HCT116 (cell line): ENCODE data around the gene POLR1A.

ENCODE experiments used
- CEBPB ChIP-seq: IDR thresholded peaks from 2 replicates; pipeline ENCODE4 v1.6.1; 2012; ENCODE audit warnings: low read depth
- CTCF ChIP-seq, 3 experiments: fragments of 200-600 bp in 1 of 3; sonication (generic) in 1 of 3; IDR thresholded peaks in 2 of 3; conservative IDR thresholded peaks in 1 of 3; 2 replicates each; pipeline ENCODE4 v1.5.1; 2012 to 2017; ENCODE audit warnings: low read depth in 2 of 3, low read length in 2 of 3, antibody characterized with exemption in 1 of 3, borderline replicate concordance in 1 of 3, control low read depth in 1 of 3, mild to moderate bottlenecking in 1 of 3, mixed read lengths in 1 of 3, mixed run types in 1 of 3, moderate library complexity in 1 of 3; ENCODE audit not compliant: insufficient read depth in 1 of 3
- EZH2phosphoT487 ChIP-seq: fragments of 200-600 bp; IDR thresholded peaks from 2 replicates; pipeline ENCODE4 v1.6.1; 2018; ENCODE audit warnings: antibody characterized with exemption, borderline replicate concordance
- MAX ChIP-seq: IDR thresholded peaks from 2 replicates; pipeline ENCODE4 v1.6.1; 2012
- POLR2A ChIP-seq: IDR thresholded peaks from 2 replicates; pipeline ENCODE4 v1.7.0; 2011; ENCODE audit warnings: borderline replicate concordance; ENCODE audit not compliant: insufficient read depth, insufficient read length; ENCODE audit errors: extremely low read depth
- POLR2AphosphoS5 ChIP-seq: IDR thresholded peaks from 2 replicates; pipeline ENCODE4 v1.6.1; 2011; ENCODE audit warnings: mild to moderate bottlenecking, low read depth, low read length, moderate library complexity
- RAD21 ChIP-seq: IDR thresholded peaks from 2 replicates; pipeline ENCODE4 v1.6.1; 2012; ENCODE audit warnings: low read depth, mild to moderate bottlenecking
- SIN3A ChIP-seq: IDR thresholded peaks from 2 replicates; pipeline ENCODE4 v1.6.1; 2012; ENCODE audit warnings: low read depth
- SP1 ChIP-seq: IDR thresholded peaks from 2 replicates; pipeline ENCODE4 v1.6.1; 2012; ENCODE audit warnings: low read depth
- TCF7L2 ChIP-seq: IDR thresholded peaks from 2 replicates; pipeline ENCODE4 v1.7.0; 2011; ENCODE audit warnings: borderline replicate concordance, inconsistent platforms; ENCODE audit not compliant: insufficient read depth, insufficient read length; ENCODE audit errors: extremely low read depth
- ZBTB33 ChIP-seq: IDR thresholded peaks from 2 replicates; pipeline ENCODE4 v1.6.1; 2011; ENCODE audit warnings: mild to moderate bottlenecking, low read length, moderate library complexity; ENCODE audit not compliant: insufficient replicate concordance; ENCODE audit errors: extremely low read depth
- ZNF274 ChIP-seq: fragments of 200-500 bp; sonication (Bioruptor generic); IDR thresholded peaks from 2 replicates; pipeline ENCODE4 v1.6.1; 2014; ENCODE audit warnings: mild to moderate bottlenecking, low read depth, low read length, inconsistent platforms
- TF ChIP-seq, protein P1 (sequence below): IDR thresholded peaks from 2 replicates; pipeline ENCODE4 v1.6.1; 2012

DNA sequence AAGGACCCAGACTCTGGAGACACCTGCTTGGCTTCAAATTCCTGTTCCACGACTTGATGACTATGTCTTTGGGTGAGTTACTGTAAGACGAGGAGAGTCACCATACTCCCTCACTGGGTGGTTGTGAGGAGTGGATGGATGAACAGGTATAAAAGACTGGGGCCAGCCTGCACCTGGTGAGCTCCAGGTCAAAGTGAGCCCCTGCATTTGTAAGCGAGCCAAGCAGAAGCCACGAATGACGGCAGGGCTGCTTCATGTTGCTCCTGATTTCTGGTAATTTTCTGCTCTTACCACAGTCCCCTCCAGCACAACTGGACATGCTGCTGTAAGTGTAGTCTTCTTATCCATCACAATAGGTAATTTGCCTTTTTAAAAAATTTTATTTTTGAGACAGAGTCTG, 86.6 kb downstream of the POLR1A start:
- TF ChIP-seq CTCF (IDR thresholded peaks at IDR 0.05 in 2 of 3, conservative IDR thresholded peaks at IDR 0.05 in 1 of 3; ENCODE audit: borderline replicate concordance in 1 of 3, insufficient read depth in 1 of 3, low read depth in 2 of 3, low read length in 2 of 3) (no peak), POLR2A (no peak), POLR2AphosphoS5 (no peak), CEBPB (no peak), ZBTB33 (no peak), EZH2phosphoT487 (no peak), MAX (no peak), RAD21 (no peak), SIN3A (no peak), TCF7L2 (no peak), ZNF274 (no peak), SP1 (no peak)
- TF ChIP-seq, protein P1, sequence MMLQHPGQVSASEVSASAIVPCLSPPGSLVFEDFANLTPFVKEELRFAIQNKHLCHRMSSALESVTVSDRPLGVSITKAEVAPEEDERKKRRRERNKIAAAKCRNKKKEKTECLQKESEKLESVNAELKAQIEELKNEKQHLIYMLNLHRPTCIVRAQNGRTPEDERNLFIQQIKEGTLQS = no peak
